ENCODE results near the gene ZNF581. TPM values are rescaled to one million over a fixed set of nuclear protein-coding genes. Genes with fewer than 3 reads are reported as not detected.

Gene ZNF581
- total and polyA plus RNA-seq, 11 donors = 4.7 to 12.7 (median 7.2) TPM

DNA sequence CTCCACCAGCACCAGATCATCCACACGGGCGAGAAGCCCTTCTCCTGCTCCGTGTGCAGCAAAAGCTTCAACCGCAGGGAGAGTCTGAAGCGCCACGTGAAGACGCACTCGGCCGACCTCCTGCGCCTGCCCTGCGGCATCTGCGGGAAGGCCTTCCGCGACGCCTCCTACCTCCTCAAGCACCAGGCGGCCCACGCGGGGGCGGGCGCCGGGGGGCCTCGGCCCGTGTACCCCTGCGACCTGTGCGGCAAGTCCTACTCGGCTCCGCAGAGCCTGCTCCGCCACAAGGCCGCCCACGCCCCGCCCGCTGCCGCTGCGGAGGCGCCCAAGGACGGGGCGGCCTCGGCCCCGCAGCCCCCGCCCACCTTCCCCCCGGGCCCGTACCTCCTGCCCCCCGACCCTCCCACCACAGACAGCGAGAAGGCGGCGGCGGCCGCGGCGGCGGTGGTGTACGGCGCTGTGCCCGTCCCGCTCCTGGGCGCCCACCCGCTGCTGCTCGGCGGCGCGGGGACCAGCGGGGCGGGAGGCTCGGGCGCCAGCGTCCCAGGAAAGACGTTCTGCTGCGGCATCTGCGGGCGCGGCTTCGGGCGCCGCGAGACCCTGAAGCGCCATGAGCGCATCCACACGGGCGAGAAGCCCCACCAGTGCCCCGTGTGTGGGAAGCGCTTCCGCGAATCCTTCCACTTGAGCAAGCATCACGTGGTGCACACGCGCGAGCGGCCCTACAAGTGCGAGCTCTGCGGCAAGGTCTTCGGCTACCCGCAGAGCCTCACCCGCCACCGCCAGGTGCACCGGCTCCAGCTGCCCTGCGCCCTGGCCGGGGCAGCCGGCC lies 28.5 kb upstream of the ZNF581 start:
- H3K4me1 ChIP-seq = peaks cover 0 to 37% (median 22%) of the 10 kb centered on the region in 12 donors
- DNase-seq (peak in 1 of 5 donors; percentile 56), ATAC-seq (no peak)
- H3K27ac ChIP-seq = no peak overlapping the region
- H3K27me3 ChIP-seq = no peaks in the 10 kb centered on the region
- no peak overlapping the region for H3K4me3 ChIP-seq
- peaks cover 0 to 48% (median 34%) of the 10 kb centered on the region in 9 donors for H3K36me3 ChIP-seq
- intact Hi-C loops (cut with DNase I) = no loop called here
- 93 to 98% (median 97%) methylated on average over 67 to 98 of the region's 98 CpGs for WGBS, 4 donors
- H3K9me3 ChIP-seq = no peaks in the 10 kb centered on the region
- TF ChIP-seq, protein P1, sequence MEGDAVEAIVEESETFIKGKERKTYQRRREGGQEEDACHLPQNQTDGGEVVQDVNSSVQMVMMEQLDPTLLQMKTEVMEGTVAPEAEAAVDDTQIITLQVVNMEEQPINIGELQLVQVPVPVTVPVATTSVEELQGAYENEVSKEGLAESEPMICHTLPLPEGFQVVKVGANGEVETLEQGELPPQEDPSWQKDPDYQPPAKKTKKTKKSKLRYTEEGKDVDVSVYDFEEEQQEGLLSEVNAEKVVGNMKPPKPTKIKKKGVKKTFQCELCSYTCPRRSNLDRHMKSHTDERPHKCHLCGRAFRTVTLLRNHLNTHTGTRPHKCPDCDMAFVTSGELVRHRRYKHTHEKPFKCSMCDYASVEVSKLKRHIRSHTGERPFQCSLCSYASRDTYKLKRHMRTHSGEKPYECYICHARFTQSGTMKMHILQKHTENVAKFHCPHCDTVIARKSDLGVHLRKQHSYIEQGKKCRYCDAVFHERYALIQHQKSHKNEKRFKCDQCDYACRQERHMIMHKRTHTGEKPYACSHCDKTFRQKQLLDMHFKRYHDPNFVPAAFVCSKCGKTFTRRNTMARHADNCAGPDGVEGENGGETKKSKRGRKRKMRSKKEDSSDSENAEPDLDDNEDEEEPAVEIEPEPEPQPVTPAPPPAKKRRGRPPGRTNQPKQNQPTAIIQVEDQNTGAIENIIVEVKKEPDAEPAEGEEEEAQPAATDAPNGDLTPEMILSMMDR (IDR thresholded peaks at IDR 0.05) = no peak
- no peak for TF ChIP-seq POLR2A (IDR thresholded peaks at IDR 0.05)

DNA sequence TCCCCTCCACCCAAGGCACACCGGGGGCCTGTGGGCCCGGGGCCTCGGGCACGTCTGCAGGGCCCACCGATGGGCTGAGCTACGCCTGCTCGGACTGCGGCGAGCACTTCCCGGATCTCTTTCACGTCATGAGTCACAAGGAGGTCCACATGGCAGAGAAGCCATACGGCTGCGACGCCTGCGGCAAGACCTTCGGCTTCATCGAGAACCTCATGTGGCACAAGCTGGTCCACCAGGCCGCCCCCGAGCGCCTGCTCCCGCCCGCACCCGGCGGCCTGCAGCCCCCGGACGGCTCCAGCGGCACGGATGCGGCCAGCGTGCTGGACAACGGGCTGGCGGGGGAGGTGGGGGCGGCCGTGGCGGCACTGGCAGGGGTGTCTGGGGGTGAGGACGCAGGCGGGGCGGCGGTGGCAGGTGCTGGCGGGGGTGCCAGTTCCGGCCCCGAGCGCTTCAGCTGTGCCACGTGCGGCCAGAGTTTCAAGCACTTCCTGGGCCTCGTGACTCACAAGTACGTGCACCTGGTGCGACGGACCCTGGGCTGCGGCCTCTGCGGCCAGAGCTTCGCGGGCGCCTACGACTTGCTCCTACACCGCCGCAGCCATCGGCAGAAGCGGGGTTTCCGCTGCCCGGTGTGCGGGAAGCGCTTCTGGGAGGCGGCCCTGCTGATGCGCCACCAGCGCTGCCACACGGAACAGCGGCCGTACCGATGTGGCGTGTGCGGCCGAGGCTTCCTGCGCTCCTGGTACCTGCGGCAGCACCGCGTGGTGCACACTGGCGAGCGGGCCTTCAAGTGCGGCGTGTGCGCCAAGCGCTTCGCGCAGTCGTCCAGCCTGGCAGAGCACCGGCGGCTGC lies 27.7 kb upstream of the ZNF581 start:
- 96 to 98% (median 97%) methylated on average over 48 to 88 of the region's 88 CpGs for WGBS, 4 donors
- H3K4me1 ChIP-seq = peaks cover 0 to 40% (median 18%) of the 10 kb centered on the region in 12 donors
- H3K9me3 ChIP-seq = no peaks in the 10 kb centered on the region
- intact Hi-C loops (cut with DNase I) = no loop called here
- ATAC-seq (no peak), DNase-seq (peak in 1 of 5 donors; percentile 62)
- H3K27ac ChIP-seq = no peak overlapping the region
- H3K4me3 ChIP-seq = no peak overlapping the region
- peaks cover 0 to 48% (median 33%) of the 10 kb centered on the region in 9 donors for H3K36me3 ChIP-seq
- TF ChIP-seq, protein P1 (IDR thresholded peaks at IDR 0.05) = no peak
- no peak for TF ChIP-seq POLR2A (IDR thresholded peaks at IDR 0.05)
- no peaks in the 10 kb centered on the region for H3K27me3 ChIP-seq

DNA sequence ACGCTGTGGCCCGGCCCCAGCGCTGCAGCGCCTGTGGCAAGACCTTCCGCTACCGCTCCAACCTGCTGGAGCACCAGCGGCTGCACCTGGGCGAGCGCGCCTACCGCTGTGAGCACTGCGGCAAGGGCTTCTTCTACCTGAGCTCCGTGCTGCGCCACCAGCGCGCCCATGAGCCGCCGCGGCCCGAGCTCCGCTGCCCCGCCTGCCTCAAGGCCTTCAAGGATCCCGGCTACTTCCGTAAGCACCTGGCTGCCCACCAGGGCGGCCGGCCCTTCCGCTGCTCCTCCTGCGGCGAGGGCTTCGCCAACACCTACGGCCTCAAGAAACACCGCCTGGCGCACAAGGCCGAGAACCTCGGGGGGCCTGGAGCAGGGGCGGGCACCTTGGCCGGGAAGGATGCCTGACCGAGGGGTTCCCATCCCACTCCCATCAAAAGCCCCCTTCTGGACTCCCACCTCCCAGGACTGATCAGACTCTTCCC lies 27.0 kb upstream of the ZNF581 start:
- TF ChIP-seq, protein P1 (IDR thresholded peaks at IDR 0.05) = no peak
- TF ChIP-seq POLR2A (IDR thresholded peaks at IDR 0.05) = no peak
- no peak overlapping the region for H3K27ac ChIP-seq
- 97 to 98% (median 98%) methylated on average over 22 to 38 of the region's 38 CpGs for WGBS, 4 donors
- ATAC-seq (no peak), DNase-seq (peak in 1 of 5 donors; percentile 55)
- no peaks in the 10 kb centered on the region for H3K27me3 ChIP-seq
- intact Hi-C loops (cut with DNase I) = no loop called here
- no peaks in the 10 kb centered on the region for H3K9me3 ChIP-seq
- H3K36me3 ChIP-seq = peaks cover 0 to 53% (median 33%) of the 10 kb centered on the region in 9 donors
- H3K4me1 ChIP-seq = peaks cover 0 to 38% (median 13%) of the 10 kb centered on the region in 12 donors
- no peak overlapping the region for H3K4me3 ChIP-seq

DNA sequence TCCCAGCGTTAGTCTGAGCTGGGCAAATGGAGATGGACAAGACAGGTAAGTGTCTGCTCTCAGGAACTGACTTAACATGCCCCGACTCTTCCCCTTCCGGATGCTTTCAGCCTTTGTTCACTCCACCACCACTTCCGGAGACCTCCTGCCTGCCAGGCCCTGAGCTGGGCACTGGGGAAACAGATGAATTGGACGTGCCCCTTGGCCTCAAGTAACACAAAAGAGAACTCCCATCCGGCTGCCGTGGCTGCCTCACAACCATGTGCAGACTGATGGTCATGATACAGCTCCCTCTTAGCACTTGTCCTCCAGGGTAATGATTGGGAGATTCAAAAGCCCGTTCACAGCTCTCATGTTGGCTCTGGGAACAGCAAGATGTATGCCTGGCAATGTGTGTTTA lies 26.0 kb upstream of the ZNF581 start:
- Histone ChIP-seq H3K27ac (no peak overlapping the region), H3K4me3 (no peak overlapping the region), H3K36me3 (peaks cover 0 to 62% (median 36%) of the 10 kb centered on the region in 9 donors), H3K27me3 (no peaks in the 10 kb centered on the region), H3K4me1 (peaks cover 0 to 28% (median 4%) of the 10 kb centered on the region in 12 donors), H3K9me3 (no peaks in the 10 kb centered on the region)
- ATAC-seq = no peak
- intact Hi-C loops (cut with DNase I) = no loop called here
- DNase-seq = peak in 1 of 5 donors; percentile 41
- no peak for TF ChIP-seq POLR2A (IDR thresholded peaks at IDR 0.05)
- TF ChIP-seq, protein P1 (IDR thresholded peaks at IDR 0.05) = no peak
- 86 to 93% (median 87%) methylated on average over 8 of the region's 8 CpGs for WGBS, 4 donors

Measured in heart left ventricle (tissue), 16 donors.